ENCODE results near the gene DLG2.

- no peak for TF ChIP-seq CTCF (IDR thresholded peaks at IDR 0.05)
- no peak for TF ChIP-seq POLR2AphosphoS5 (IDR thresholded peaks at IDR 0.05)
Observed at GRCh38 chr11:84322211-84322610, 1304.9 kb downstream of the DLG2 start.
